Ureter (tissue), 1 donor: ENCODE data around the gene UBASH3A. TPM values are rescaled to one million over a fixed set of nuclear protein-coding genes. Genes with fewer than 3 reads are reported as not detected.

Experiments used
- DNase-seq: peaks from one replicate; pipeline ENCODE4 v3.0.0-alpha.2; 2020; ENCODE audit warnings: low spot score
- total RNA-seq: library from RNA; stranded (reverse); gene quantifications from one replicate; pipeline ENCODE4 v1.2.4, GENCODE V29; 2023
- donor health status: DM: yes; HTN: yes; CAD: no.

UBASH3A gene
- total RNA-seq, 1 donor from 2014 or later, result 1.4 TPM

DNA sequence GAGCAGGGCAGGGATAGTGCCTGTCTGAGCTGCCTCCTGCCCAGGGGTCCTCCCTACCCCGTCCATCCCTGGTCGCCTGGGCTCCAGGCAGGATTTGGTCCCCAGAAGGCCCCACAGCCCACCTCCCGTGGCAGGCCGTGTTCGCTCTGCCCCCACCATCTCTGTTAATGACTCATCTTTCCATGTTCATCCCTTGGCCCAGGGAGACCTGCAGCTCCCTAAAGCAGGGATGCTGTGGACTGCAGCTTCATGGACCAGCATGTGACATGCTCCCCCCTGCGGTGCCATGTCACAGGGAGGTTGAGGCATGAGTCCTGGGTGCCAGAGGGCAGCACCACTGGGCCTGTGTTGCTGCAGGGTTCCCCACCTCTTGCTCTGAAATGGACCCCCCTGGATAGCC is 26.8 kb downstream of the UBASH3A start:
- DNase-seq, result no peak

DNA sequence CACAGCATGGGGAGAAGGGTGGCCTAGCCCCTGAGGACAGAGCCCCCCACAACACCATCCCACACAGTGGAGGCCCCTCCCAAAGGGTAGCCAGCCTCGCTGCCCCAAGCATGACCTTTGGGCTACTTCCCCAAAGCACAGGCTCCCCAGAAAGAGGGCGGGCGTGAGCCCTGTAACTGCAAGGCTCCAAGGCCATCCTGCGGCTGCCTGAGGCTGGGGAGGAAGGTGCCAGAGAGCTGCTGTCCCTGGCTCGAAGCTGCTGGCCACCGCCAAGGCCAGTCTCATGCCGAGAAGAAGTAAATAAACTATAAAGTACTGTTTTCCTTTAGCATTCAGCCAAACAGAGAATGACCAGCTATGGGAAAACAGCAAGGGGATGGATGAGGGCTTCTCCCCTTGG is 27.5 kb downstream of the UBASH3A start:
- DNase-seq, result no peak

- DNase-seq, result no peak
Measured at GRCh38 chr21:42432695-42433094, 29.0 kb downstream of the UBASH3A start.

DNA sequence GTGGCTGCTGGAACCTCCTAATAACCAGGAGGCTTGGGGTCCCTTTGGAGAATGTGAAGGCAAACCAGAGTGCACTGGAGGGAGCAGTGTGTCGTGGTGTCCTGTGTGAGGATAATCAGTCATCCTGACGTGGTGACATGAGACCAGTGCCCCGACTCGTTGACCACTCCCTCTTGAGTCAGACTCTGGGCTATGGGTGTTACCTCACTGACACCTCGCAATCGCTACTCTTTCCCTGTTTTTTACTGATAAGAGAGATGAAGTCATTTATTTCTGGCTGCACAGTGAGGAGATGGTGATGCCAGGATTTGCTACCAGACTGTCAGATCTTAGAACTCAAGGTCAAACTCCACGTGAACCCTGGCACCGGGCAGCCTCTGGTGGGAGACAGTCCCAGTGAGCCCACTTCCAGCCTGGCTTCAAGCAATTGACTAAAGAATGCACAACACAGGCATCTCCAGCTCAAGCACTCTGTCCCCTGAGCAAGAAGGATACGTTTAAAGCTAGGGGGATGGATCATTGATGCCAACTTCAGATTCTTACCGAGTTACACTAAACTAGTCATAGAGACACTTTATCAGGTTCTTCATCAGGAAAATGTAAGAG is 30.3 kb downstream of the UBASH3A start:
- DNase-seq, result no peak

- DNase-seq, result no peak
Measured at GRCh38 chr21:42434884-42435283, 31.2 kb downstream of the UBASH3A start.

GRCh38 chr21:42435401-42435800 is 31.7 kb downstream of the UBASH3A start:
- no peak for DNase-seq

DNA sequence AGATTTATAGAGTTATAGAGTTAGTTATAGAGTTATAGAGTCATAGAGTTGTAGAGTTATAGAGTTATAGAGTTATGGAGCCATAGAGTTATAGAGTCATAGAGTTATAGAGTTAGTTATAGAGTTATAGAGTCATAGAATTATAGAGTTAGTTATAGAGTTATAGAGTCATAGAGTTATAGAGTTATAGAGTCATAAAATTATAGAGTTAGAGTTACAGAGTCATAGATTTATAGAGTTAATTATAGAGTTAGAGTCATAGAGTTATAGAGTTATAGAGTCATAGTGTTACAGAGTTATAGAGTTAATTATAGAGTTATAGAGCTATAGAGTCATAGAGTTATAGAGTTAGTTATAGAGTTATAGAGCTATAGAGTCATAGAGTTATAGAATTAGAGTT is 32.1 kb downstream of the UBASH3A start:
- DNase-seq, result no peak

DNA sequence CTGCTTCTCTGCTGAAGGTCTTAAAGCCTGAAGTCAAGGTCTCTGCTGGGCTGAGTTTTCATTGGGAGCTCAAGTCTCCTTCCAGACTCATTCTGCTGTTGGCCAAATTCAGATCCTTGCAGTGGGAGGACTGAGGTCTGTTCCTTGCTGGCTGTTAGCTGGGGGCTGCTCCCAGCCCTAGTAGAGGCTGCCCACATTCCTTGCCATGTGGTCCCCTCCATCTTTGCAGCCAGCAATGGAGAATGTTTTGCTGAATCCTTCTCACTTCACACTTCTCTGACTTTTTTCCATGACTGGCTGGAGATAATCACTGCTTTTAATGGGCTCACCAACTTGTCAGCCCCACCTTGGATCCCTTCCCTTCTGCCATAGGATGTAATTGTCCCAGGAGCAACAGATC is 33.2 kb downstream of the UBASH3A start:
- no peak for DNase-seq

- DNase-seq, result no peak
Measured at GRCh38 chr21:42437786-42438185, 34.1 kb downstream of the UBASH3A start.

- no peak for DNase-seq
Measured at GRCh38 chr21:42438316-42439205, 34.9 kb downstream of the UBASH3A start.

DNA sequence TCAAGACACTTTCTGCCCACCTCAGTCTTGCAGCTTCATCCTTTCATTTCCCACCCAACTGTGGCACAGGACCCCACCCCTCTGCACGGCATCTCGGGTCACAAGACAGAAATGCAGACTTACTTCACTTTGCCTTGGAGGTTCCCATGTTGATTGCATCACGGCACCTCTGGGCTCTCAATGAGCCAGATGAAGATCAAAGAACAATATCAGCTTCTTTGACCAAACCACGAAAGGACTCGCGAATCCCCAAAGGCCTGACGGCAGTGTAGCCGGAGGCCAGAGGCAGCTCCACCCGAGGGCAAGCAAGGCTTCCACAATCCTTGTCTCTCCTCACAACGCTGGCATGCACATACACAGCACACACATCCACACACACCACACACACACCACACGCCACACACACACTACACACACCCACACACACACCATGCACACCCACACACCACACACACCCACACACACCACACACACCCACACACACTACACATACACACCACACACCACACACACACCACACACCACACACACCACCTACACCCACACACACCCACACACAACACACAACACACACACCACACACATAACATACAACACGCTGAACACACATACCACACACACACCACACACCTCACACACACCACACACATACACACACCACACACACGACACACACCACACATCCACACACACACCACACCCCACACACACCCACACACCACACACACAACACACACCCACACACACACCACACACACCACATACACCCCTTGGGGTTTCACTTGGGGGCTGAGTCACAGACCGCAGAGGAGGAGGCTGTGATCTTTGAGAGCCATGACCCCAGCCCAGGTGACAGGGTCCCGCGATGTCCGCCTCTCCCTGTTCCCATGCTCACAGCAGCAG is 35.8 kb downstream of the UBASH3A start:
- DNase-seq, result no peak

GRCh38 chr21:42440187-42440792 is 36.6 kb downstream of the UBASH3A start:
- no peak for DNase-seq

DNA sequence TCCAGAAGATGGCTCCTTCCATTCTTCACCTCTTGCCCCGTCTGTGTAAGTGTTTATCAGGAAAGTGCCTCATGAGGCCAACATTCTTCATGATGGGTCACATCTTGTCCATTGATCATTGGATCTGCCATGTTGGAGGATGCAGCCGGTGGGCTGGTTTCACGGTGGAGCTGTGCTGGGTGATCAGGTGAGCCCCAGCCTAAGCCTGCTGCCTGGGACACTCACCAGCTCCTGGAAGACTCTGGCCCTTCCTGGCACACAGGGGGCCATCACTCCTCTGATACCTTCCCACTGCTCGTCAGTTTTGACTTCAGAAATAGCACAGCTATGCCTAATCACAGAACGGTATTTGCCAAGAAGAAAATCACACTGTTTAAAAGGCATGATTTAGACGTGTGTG is 38.3 kb downstream of the UBASH3A start:
- DNase-seq, result no peak

DNA sequence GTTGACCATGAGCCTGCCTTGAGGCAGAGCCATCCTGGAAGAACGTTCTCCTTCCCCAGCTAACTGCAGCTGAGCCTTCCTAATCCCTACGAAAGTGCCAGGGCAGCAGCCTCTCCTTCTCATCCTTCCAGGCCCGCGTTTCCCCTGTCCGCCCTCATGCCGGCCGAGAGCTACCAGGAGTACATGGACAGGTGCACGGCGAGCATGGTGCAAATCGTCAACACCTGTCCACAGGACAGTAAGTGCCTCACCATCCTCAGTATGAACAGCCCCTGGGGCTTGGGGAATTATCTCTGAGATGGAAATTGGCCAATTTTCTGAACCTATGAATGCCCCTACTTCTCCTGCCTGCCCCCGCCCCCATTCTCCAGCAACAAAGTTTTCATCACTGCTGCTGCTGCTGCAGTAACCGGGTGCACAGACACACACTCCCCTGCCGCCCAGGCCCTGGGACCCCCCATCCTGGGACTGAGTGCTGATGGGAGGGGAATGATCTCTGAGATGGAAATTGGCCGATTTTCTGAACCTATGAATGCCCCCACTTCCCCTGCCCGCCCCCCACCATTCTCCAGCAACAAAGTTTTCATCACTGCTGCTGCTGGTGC is 39.6 kb downstream of the UBASH3A start:
- DNase-seq, result no peak

GRCh38 chr21:42443876-42444744 is 40.4 kb downstream of the UBASH3A start:
- no peak for DNase-seq

GRCh38 chr21:42444745-42445059 is 41.0 kb downstream of the UBASH3A start:
- no peak for DNase-seq

DNA sequence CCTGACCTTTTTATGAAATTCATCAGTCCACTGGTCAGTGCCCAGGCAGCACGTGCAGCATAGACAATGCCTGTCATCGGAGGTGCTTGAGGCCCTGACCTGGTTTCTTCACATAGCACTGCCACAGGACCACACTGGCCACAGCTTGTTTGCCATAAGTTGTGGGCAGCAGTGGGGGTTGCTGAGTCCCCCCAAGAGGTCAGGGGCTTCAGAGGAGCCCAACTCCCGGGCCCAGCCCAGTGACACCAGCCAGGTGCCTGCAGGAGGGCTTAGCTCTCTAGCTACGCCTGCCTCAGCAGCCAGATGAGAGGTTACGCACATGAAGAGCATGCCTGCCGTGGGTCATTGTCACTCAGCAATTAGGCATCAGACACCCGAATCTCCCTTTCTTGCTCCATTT is 41.6 kb downstream of the UBASH3A start:
- no peak for DNase-seq

- DNase-seq, result no peak
Measured at GRCh38 chr21:42446531-42446930, 42.8 kb downstream of the UBASH3A start.

GRCh38 chr21:42447182-42447581 is 43.5 kb downstream of the UBASH3A start:
- no peak for DNase-seq

DNA sequence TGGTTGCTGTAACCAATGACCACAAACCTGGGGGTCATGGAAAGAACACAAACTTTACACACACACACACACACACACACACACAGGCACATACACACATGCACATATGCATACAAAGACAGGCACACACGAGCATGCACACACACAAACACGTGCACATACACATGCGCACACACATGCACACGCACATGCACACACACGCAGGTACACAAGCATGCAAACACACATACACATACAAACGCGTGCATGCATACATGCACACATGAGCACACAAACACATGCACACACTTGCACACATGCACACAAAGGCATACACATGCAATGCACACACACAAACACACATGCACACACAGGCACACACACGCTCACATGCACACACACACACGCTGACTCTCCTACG is 44.0 kb downstream of the UBASH3A start:
- DNase-seq, result no peak

DNA sequence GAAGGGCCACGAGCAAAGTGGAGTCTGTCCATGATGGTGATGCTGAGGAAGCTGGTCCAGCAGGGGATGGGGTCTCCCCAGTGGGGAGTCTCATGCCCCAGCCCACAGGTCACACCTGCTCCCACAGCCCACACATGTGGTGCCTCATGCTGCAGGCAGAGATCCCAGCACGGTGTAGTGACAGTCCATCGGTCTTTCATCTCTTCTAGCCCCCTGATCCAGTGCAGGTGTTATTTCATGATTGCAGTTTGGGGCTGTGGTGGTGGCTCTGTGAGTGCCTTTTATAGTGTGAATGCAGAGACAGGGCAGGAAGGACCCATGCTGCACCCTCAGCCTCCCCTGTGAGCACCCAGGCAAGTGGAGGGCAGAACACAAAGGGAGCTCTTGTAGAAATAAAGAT is 45.0 kb downstream of the UBASH3A start:
- no peak for DNase-seq
